Renal pelvis (tissue), 4 donors: ENCODE results near the gene C1R. TPM values are rescaled to one million over a fixed set of nuclear protein-coding genes. Genes with fewer than 3 reads are reported as not detected.
"Not testable (repeated sequence)": the region's sequence is repeated elsewhere in the genome, so short reads cannot be mapped to it uniquely, and the experiment has no call there.

Experiments
- DNase-seq: peaks from one replicate; pipeline ENCODE4 v3.0.0-alpha.2; 2013
- polyA plus RNA-seq, 3 donors: library from polyadenylated mRNA; unstranded; fragments of 120-200 nt; gene quantifications; one replicate each; pipeline ENCODE4 v1.2.1, GENCODE V29; 2013; ENCODE audit not compliant: insufficient read length in 3 of 3

C1R gene
- polyA plus RNA-seq, 3 donors, result 34.8 to 47.5 (median 37.3) TPM

GRCh38 chr12:7042842-7043241 lies 49.4 kb downstream of the C1R start:
- DNase-seq, result no peak

GRCh38 chr12:7039403-7039802 lies 52.8 kb downstream of the C1R start:
- no peak for DNase-seq

DNA sequence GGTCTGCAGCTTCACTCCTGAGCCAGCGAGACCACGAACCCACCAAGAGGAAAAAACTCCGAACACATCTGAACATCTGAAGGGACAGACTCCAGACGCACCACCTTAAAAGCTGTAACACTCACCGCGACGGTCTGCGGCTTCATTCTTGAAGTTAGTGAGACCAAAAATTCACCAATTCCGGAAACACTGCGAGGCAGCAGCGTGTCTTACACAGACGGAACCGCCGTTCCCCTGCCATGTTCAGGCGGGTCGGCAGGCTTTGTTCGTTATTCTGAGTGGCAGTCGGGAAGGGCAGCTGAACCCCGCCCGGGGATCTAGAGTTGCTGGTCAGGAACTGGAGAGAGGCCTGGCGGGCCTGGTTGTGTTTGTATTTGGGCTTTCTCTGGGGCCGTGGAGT lies 53.7 kb downstream of the C1R start:
- no peak for DNase-seq

GRCh38 chr12:7037411-7037810 lies 54.8 kb downstream of the C1R start:
- DNase-seq, result not testable (repeated sequence)

DNA sequence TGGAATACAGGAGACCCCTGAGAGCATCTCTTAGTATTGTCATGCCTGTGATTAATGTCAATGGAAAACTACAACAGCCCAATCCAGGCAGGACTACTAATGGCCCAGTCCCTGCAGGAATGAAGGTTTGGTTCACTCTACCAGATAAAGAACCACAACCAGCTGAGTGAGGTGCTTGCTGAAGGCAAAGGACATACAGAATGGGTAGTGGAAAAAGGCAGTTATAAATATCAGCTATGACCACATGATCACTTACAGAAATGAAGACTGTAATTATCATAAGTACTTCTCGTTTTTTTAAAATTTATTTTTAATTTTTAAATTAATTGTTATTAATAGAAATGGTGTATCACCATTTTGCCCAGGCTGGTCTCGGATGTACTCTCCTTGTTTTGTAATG lies 56.8 kb downstream of the C1R start:
- DNase-seq, result no peak

GRCh38 chr12:7034464-7034863 lies 57.8 kb downstream of the C1R start:
- no peak for DNase-seq

- no peak for DNase-seq
Measured at GRCh38 chr12:7032990-7033389, 59.3 kb downstream of the C1R start.

- DNase-seq, result no peak
Measured at GRCh38 chr12:7031306-7031705, 60.9 kb downstream of the C1R start.

Other genes with a start within 250 kb of the C1R start
- 10 to 100 TPM; 27.2 to 37.0 (median 29.7) TPM for gene CDCA3, start 241.2 kb downstream of the C1R start, polyA plus RNA-seq
- 10 to 100 TPM; 60.3 to 70.2 (median 69.8) TPM for gene USP5, start 240.3 kb downstream of the C1R start, polyA plus RNA-seq
- gene TPI1, start 224.9 kb downstream of the C1R start, polyA plus RNA-seq, result 100 to 1,000 TPM; 560 to 690 (median 592) TPM
- gene SPSB2, start 219.1 kb downstream of the C1R start, polyA plus RNA-seq, result 10 to 100 TPM; 14.8 to 16.8 (median 16.8) TPM
- gene LRRC23, start 187.6 kb downstream of the C1R start, polyA plus RNA-seq, result 10 to 100 TPM; 20.5 to 21.0 (median 20.9) TPM
- gene ENO2, start 177.9 kb downstream of the C1R start, polyA plus RNA-seq, result 10 to 100 TPM; 12.6 to 17.2 (median 14.1) TPM
- 100 to 1,000 TPM; 116 to 147 (median 131) TPM for gene ATN1, start 164.5 kb downstream of the C1R start, polyA plus RNA-seq
- gene RNU7-1, start 148.6 kb downstream of the C1R start, polyA plus RNA-seq, result 1 to 10 TPM in 1 of 3 donors, not detected in 2; 5.8 TPM
- 100 to 1,000 TPM; 135 to 204 (median 158) TPM for gene C12orf57, start 148.4 kb downstream of the C1R start, polyA plus RNA-seq
- 10 to 100 TPM; 21.1 to 25.2 (median 25.1) TPM for gene PTPN6, start 141.1 kb downstream of the C1R start, polyA plus RNA-seq
- 100 to 1,000 TPM; 256 to 302 (median 298) TPM for gene PHB2, start 121.8 kb downstream of the C1R start, polyA plus RNA-seq
- gene EMG1, start 121.5 kb downstream of the C1R start, polyA plus RNA-seq, result 10 to 100 TPM; 41.0 to 53.3 (median 50.5) TPM
- gene LPCAT3, start 74.0 kb downstream of the C1R start, polyA plus RNA-seq, result 10 to 100 TPM; 56.5 to 69.0 (median 66.6) TPM
- gene C1S, start 31.7 kb downstream of the C1R start, polyA plus RNA-seq, result 10 to 100 TPM; 43.0 to 49.6 (median 47.4) TPM
- gene C1RL, start 16.8 kb upstream of the C1R start, polyA plus RNA-seq, result 10 to 100 TPM; 28.4 to 46.9 (median 46.4) TPM
- 10 to 100 TPM; 52.3 to 62.9 (median 53.2) TPM for gene RBP5, start 36.4 kb upstream of the C1R start, polyA plus RNA-seq
- gene CLSTN3, start 37.9 kb upstream of the C1R start, polyA plus RNA-seq, result 100 to 1,000 TPM in 1 of 3 donors, 10 to 100 TPM in 2; 81.1 to 122 (median 99.1) TPM
- 10 to 100 TPM; 51.7 to 56.0 (median 54.1) TPM for gene PEX5, start 97.2 kb upstream of the C1R start, polyA plus RNA-seq
- gene ACSM4, start 211.6 kb upstream of the C1R start, polyA plus RNA-seq, result not detected